CD4-positive, alpha-beta T cell treated with Interferon gamma for 1 hour (primary cell): ENCODE data around the gene CADPS2.
"Not testable (repeated sequence)": the region's sequence is repeated elsewhere in the genome, so short reads cannot be mapped to it uniquely, and the experiment has no call there.

Source experiments
- DNase-seq: peaks from one replicate; pipeline ENCODE4 v3.0.0-alpha.2; 2020

CADPS2 gene

GRCh38 chr7:122658856-122659255 lies 227.4 kb downstream of the CADPS2 start:
- no peak for DNase-seq

GRCh38 chr7:122653685-122654084 lies 232.6 kb downstream of the CADPS2 start:
- no peak for DNase-seq

- no peak for DNase-seq
These were observed 233.4 kb downstream of the CADPS2 start for GRCh38 chr7:122652876-122653275.

GRCh38 chr7:122651451-122651850 lies 234.8 kb downstream of the CADPS2 start:
- DNase-seq = no peak

- no peak for DNase-seq
These were observed 243.0 kb downstream of the CADPS2 start for GRCh38 chr7:122643250-122643649.

GRCh38 chr7:122638459-122638858 lies 247.8 kb downstream of the CADPS2 start:
- DNase-seq = no peak

GRCh38 chr7:122637784-122638183 lies 248.5 kb downstream of the CADPS2 start:
- no peak for DNase-seq

GRCh38 chr7:122635481-122635880 lies 250.8 kb downstream of the CADPS2 start:
- not testable (repeated sequence) for DNase-seq

GRCh38 chr7:122633472-122633871 lies 252.8 kb downstream of the CADPS2 start:
- no peak for DNase-seq

- no peak for DNase-seq
These were observed 254.0 kb downstream of the CADPS2 start for GRCh38 chr7:122632238-122632637.

- DNase-seq = no peak
These were observed 256.8 kb downstream of the CADPS2 start for GRCh38 chr7:122629412-122629953.

- no peak for DNase-seq
These were observed 257.4 kb downstream of the CADPS2 start for GRCh38 chr7:122628651-122629411.

- no peak for DNase-seq
These were observed 259.5 kb downstream of the CADPS2 start for GRCh38 chr7:122626785-122627184.

- no peak for DNase-seq
These were observed 263.6 kb downstream of the CADPS2 start for GRCh38 chr7:122622682-122623081.

- DNase-seq = no peak
These were observed 266.6 kb downstream of the CADPS2 start for GRCh38 chr7:122619664-122620063.

- no peak for DNase-seq
These were observed 267.6 kb downstream of the CADPS2 start for GRCh38 chr7:122618585-122619189.

GRCh38 chr7:122616951-122617350 lies 269.3 kb downstream of the CADPS2 start:
- no peak for DNase-seq

GRCh38 chr7:122605929-122606328 lies 280.3 kb downstream of the CADPS2 start:
- DNase-seq = no peak

- no peak for DNase-seq
These were observed 282.0 kb downstream of the CADPS2 start for GRCh38 chr7:122604251-122604650.

GRCh38 chr7:122602800-122603199 lies 283.5 kb downstream of the CADPS2 start:
- no peak for DNase-seq

- no peak for DNase-seq
These were observed 285.6 kb downstream of the CADPS2 start for GRCh38 chr7:122600630-122601029.

GRCh38 chr7:122600042-122600441 lies 286.2 kb downstream of the CADPS2 start:
- DNase-seq = no peak

GRCh38 chr7:122597277-122597676 lies 289.0 kb downstream of the CADPS2 start:
- DNase-seq = no peak

GRCh38 chr7:122595885-122596284 lies 290.4 kb downstream of the CADPS2 start:
- no peak for DNase-seq
